H9 (cell line): Measurements from ENCODE around the gene LGMN. TPM values are rescaled to one million over a fixed set of nuclear protein-coding genes. Genes with fewer than 3 reads are reported as not detected.

Experiments used
- DNase-seq: peaks from one replicate; pipeline ENCODE4 v3.0.0-alpha.2; 2017
- H2AFZ ChIP-seq: one replicate; pipeline ENCODE4 v1.6.1; 2013; ENCODE audit warnings: mild to moderate bottlenecking, low read length, control low read depth, moderate library complexity
- H2AK5ac ChIP-seq: 2 replicates; pipeline ENCODE4 v1.6.1; 2013; ENCODE audit warnings: low read length, control low read depth, mixed read lengths; ENCODE audit not compliant: insufficient read length
- H2BK120ac ChIP-seq: one replicate; pipeline ENCODE4 v1.6.1; 2013; ENCODE audit warnings: low read depth, mild to moderate bottlenecking, low read length, control low read depth, inconsistent platforms; ENCODE audit not compliant: poor library complexity, severe bottlenecking
- H2BK12ac ChIP-seq: 2 replicates; pipeline ENCODE4 v1.6.1; 2013; ENCODE audit warnings: low read length, control low read depth, mixed read lengths, low read depth; ENCODE audit not compliant: insufficient read length
- H2BK15ac ChIP-seq: 2 replicates; pipeline ENCODE4 v1.6.1; 2013; ENCODE audit warnings: low read depth, low read length, control low read depth
- H2BK20ac ChIP-seq: one replicate; pipeline ENCODE4 v1.6.1; 2013; ENCODE audit warnings: low read depth, mild to moderate bottlenecking, low read length, control low read depth, inconsistent platforms; ENCODE audit not compliant: poor library complexity, severe bottlenecking
- H2BK5ac ChIP-seq: 2 replicates; pipeline ENCODE4 v1.6.1; 2013; ENCODE audit warnings: low read length, control low read depth, mixed read lengths; ENCODE audit not compliant: insufficient read length
- H3K14ac ChIP-seq: 2 replicates; pipeline ENCODE4 v1.6.1; 2013; ENCODE audit warnings: low read length, control low read depth; ENCODE audit not compliant: insufficient read depth
- H3K18ac ChIP-seq: 2 replicates; pipeline ENCODE4 v1.6.1; 2013; ENCODE audit warnings: low read depth, mild to moderate bottlenecking, mixed read lengths, low read length, control low read depth; ENCODE audit not compliant: insufficient read length
- H3K23ac ChIP-seq: 2 replicates; pipeline ENCODE4 v1.6.1; 2013; ENCODE audit warnings: low read length, control low read depth, mixed read lengths, low read depth; ENCODE audit not compliant: insufficient read length
- H3K23me2 ChIP-seq: 2 replicates; pipeline ENCODE4 v1.6.1; 2013; ENCODE audit warnings: low read depth, mild to moderate bottlenecking, mixed read lengths, low read length, control low read depth; ENCODE audit not compliant: insufficient read length, poor library complexity, severe bottlenecking
- H3K27ac ChIP-seq: 2 replicates; pipeline ENCODE4 v1.5.1; 2013; ENCODE audit warnings: low read length, control low read depth, mixed read lengths, low read depth; ENCODE audit not compliant: insufficient read length
- H3K27me3 ChIP-seq: 2 replicates; pipeline ENCODE4 v1.6.1; 2013; ENCODE audit warnings: low read length, control low read depth, inconsistent platforms; ENCODE audit not compliant: insufficient read depth
- H3K4ac ChIP-seq: 2 replicates; pipeline ENCODE4 v1.6.1; 2013; ENCODE audit warnings: low read depth, mild to moderate bottlenecking, control low read depth, inconsistent platforms, low read length, moderate library complexity
- H3K4me1 ChIP-seq: 2 replicates; pipeline ENCODE4 v1.6.1; 2013; ENCODE audit warnings: low read length, control low read depth, inconsistent platforms; ENCODE audit not compliant: insufficient read depth
- H3K4me2 ChIP-seq: 2 replicates; pipeline ENCODE4 v1.6.1; 2013; ENCODE audit warnings: low read length, control low read depth, mixed read lengths; ENCODE audit not compliant: insufficient read length, insufficient read depth
- H3K56ac ChIP-seq: 2 replicates; pipeline ENCODE4 v1.6.1; 2013; ENCODE audit warnings: low read depth, mild to moderate bottlenecking, mixed read lengths, low read length, control low read depth; ENCODE audit not compliant: insufficient read length
- H3K79me1 ChIP-seq: 2 replicates; pipeline ENCODE4 v1.6.1; 2013; ENCODE audit warnings: low read depth, mild to moderate bottlenecking, moderate library complexity, low read length, control low read depth, inconsistent platforms; ENCODE audit not compliant: insufficient read depth, poor library complexity, severe bottlenecking
- H3K79me2 ChIP-seq: 2 replicates; pipeline ENCODE4 v1.6.1; 2013; ENCODE audit warnings: low read length, control low read depth, inconsistent platforms; ENCODE audit not compliant: insufficient read depth
- H3K9ac ChIP-seq: 2 replicates; pipeline ENCODE4 v1.6.1; 2013; ENCODE audit warnings: low read length, control low read depth, mixed read lengths; ENCODE audit not compliant: insufficient read length; ENCODE audit errors: extremely low read depth
- H3K9me3 ChIP-seq: one replicate; pipeline ENCODE4 v1.6.1; 2013; ENCODE audit warnings: low read depth, low read length, inconsistent platforms; ENCODE audit not compliant: control insufficient read depth
- H3T11ph ChIP-seq: one replicate; pipeline ENCODE4 v1.6.1; 2013; ENCODE audit warnings: mild to moderate bottlenecking, low read length, control low read depth, inconsistent platforms
- H4K20me1 ChIP-seq: one replicate; pipeline ENCODE4 v1.6.1; 2013; ENCODE audit not compliant: control insufficient read depth, insufficient read length, insufficient read depth
- H4K5ac ChIP-seq: 2 replicates; pipeline ENCODE4 v1.6.1; 2013; ENCODE audit warnings: low read depth, mild to moderate bottlenecking, mixed read lengths, low read length, control low read depth; ENCODE audit not compliant: insufficient read length
- H4K8ac ChIP-seq: replicated peaks from 2 replicates; pipeline ENCODE4 v1.6.1; 2013; ENCODE audit warnings: low read length, control low read depth, mixed read lengths, low read depth; ENCODE audit not compliant: insufficient read length
- H4K91ac ChIP-seq: 2 replicates; pipeline ENCODE4 v1.6.1; 2013; ENCODE audit warnings: low read depth, mild to moderate bottlenecking, moderate library complexity, mixed read lengths, low read length, control low read depth; ENCODE audit not compliant: insufficient read length
- H3K27ac Mint-ChIP-seq, 3 experiments: 2 replicates in 2 of 3; 3 replicates in 1 of 3; pipeline ENCODE4 v1.8.0; 2020 to 2021; ENCODE audit warnings: mixed read lengths in 3 of 3, mild to moderate bottlenecking in 1 of 3, moderate library complexity in 1 of 3
- H3K27me3 Mint-ChIP-seq: 2 replicates; pipeline ENCODE4 v1.8.0; 2021; ENCODE audit warnings: low read depth, mild to moderate bottlenecking, moderate library complexity, mixed read lengths
- H3K36me3 Mint-ChIP-seq, 3 experiments: 2 replicates in 2 of 3; 3 replicates in 1 of 3; pipeline ENCODE4 v1.8.0; 2020 to 2021; ENCODE audit warnings: low read depth in 3 of 3, mixed read lengths in 3 of 3; ENCODE audit not compliant: insufficient read depth in 1 of 3
- H3K4me1 Mint-ChIP-seq, 2 experiments: 2 replicates each; pipeline ENCODE4 v1.8.0; 2020; ENCODE audit warnings: mixed read lengths in 2 of 2
- H3K4me3 Mint-ChIP-seq, 2 experiments: 2 replicates in 1 of 2; 3 replicates in 1 of 2; pipeline ENCODE4 v1.8.0; 2020 to 2021; ENCODE audit warnings: mild to moderate bottlenecking in 2 of 2, mixed read lengths in 2 of 2, moderate library complexity in 1 of 2
- H3K9me3 Mint-ChIP-seq, 2 experiments: 2 replicates in 1 of 2; 3 replicates in 1 of 2; pipeline ENCODE4 v1.8.0; 2020; ENCODE audit warnings: mild to moderate bottlenecking in 2 of 2, mixed read lengths in 2 of 2, moderate library complexity in 1 of 2
- WGBS: extraction: QIAGEN DNeasy Blood & Tissue Kit; methylation state at CpG from one replicate; pipeline ENCODE4 v1.1.7; 2013; ENCODE audit warnings: missing lambda C conversion rate, low lambda C conversion rate, mixed read lengths; ENCODE audit not compliant: insufficient read length; ENCODE audit errors: extremely low coverage; 5-methylcytosine and 5-hydroxymethylcytosine counted together
- total RNA-seq: library from RNA; stranded (reverse); gene quantifications from 2 replicates; pipeline ENCODE4 v1.2.1, GENCODE V29; 2021
- TF ChIP-seq, protein P1 (sequence below): fragments of 200-600 bp; sonication (generic); conservative IDR thresholded peaks from 3 replicates; pipeline ENCODE4 v1.8.0; 2021; ENCODE audit warnings: antibody characterized with exemption, mild to moderate bottlenecking

Gene LGMN
- total RNA-seq, 1 experiment from 2014 or later, result 55.3 TPM

DNA sequence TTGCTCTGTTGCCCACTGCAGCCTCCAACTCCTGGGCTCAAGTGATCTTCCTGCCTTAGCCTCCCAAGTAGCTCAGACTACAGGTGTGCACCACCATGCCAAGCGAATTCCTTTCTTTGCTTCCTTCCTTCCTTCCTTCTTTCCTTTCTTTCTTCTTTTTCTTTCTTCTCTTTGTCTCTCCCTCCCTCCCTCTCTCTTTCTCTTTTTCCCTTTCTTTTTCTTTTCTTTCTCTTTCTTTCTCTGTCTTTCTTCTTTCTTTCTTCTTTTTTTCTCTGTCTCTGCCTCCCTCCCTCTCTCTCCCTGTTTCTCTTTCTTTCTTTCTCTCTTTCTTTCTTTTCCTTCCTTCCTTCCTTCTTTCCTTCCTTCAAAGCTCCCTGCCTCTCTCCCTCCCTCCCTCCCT lies 52.9 kb downstream of the LGMN start:
- Histone ChIP-seq H4K8ac (no peak overlapping the region), H3K14ac (no peak overlapping the region), H3K27ac (no peak overlapping the region), H3K79me1 (no peaks in the 10 kb centered on the region), H2BK20ac (no peak overlapping the region), H2AFZ (no peak overlapping the region), H2BK15ac (no peak overlapping the region), H3K4me2 (no peak overlapping the region), H2BK12ac (no peak overlapping the region), H3T11ph (no peak overlapping the region), H2BK5ac (no peak overlapping the region), H2AK5ac (no peak overlapping the region), H3K56ac (no peak overlapping the region), H3K9me3 (no peaks in the 10 kb centered on the region), H3K9ac (no peak overlapping the region), H3K23me2 (no peaks in the 10 kb centered on the region), H4K91ac (no peak overlapping the region), H2BK120ac (no peak overlapping the region), H3K4ac (no peak overlapping the region), H3K27me3 (no peaks in the 10 kb centered on the region), H3K23ac (no peak overlapping the region), H4K20me1 (no peaks in the 10 kb centered on the region), H4K5ac (no peak overlapping the region), H3K79me2 (no peaks in the 10 kb centered on the region), H3K18ac (no peak overlapping the region), H3K4me1 (no peaks in the 10 kb centered on the region)
- Mint-ChIP-seq H3K4me1 (no peaks in the 10 kb centered on the region), H3K4me3 (no peak overlapping the region), H3K36me3 (no peaks in the 10 kb centered on the region), H3K27ac (no peak overlapping the region), H3K9me3 (no peaks in the 10 kb centered on the region; a peak in 1 of 5 replicates), H3K27me3 (peaks cover 23% of the 10 kb centered on the region)
- WGBS, result no CpG with 5 or more reads among the region's 1 CpG
- DNase-seq, result no peak
- TF ChIP-seq, protein P1, sequence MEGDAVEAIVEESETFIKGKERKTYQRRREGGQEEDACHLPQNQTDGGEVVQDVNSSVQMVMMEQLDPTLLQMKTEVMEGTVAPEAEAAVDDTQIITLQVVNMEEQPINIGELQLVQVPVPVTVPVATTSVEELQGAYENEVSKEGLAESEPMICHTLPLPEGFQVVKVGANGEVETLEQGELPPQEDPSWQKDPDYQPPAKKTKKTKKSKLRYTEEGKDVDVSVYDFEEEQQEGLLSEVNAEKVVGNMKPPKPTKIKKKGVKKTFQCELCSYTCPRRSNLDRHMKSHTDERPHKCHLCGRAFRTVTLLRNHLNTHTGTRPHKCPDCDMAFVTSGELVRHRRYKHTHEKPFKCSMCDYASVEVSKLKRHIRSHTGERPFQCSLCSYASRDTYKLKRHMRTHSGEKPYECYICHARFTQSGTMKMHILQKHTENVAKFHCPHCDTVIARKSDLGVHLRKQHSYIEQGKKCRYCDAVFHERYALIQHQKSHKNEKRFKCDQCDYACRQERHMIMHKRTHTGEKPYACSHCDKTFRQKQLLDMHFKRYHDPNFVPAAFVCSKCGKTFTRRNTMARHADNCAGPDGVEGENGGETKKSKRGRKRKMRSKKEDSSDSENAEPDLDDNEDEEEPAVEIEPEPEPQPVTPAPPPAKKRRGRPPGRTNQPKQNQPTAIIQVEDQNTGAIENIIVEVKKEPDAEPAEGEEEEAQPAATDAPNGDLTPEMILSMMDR, result no peak
